Activated CD4-positive, CD25-positive, alpha-beta regulatory T cell treated with anti-CD3 and anti-CD28 coated beads, Interleukin-2, amount 50 U/mL, for 72 hours (primary cell): ENCODE measurements around the gene S100A16.
"Not testable (repeated sequence)": the region's sequence is repeated elsewhere in the genome, so short reads cannot be mapped to it uniquely, and the experiment has no call there.

Experiments
- DNase-seq: peaks from one replicate; pipeline ENCODE4 v3.0.0; 2021

S100A16 gene

DNA sequence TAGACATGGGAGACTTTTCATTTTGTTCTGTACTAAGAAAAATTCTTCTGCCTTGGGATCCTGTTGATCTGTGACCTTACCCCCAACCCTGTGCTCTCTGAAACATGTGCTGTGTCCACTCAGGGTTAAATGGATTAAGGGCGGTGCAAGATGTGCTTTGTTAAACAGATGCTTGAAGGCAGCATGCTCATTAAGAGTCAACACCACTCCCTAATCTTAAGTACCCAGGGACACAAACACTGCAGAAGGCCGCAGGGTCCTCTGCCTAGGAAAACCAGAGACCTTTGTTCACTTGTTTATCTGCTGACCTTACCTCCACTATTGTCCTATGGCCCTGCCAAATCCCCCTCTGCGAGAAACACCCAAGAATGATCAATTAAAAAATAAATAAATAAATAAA, 29.4 kb downstream of the S100A16 start:
- DNase-seq: not testable (repeated sequence)

DNA sequence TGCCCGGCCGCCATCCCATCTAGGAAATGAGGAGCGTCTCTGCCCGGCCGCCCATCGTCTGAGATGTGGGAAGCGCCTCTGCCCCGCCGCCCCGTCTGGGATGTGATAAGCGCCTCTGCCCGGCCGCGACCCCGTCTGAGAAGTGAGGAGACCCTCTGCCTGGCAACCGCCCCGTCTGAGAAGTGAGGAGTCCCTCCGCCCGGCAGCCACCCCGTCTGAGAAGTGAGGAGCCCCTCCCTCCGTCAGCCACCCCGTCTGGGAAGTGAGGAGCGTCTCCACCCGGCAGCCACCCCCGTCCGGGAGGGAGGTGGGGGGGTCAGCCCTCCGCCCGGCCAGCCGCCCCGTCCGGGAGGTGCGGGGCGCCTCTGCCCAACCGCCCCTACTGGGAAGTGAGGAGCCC, 30.1 kb downstream of the S100A16 start:
- DNase-seq: not testable (repeated sequence)

GRCh38 chr1:153578936-153579335, 34.0 kb downstream of the S100A16 start:
- no peak for DNase-seq

DNA sequence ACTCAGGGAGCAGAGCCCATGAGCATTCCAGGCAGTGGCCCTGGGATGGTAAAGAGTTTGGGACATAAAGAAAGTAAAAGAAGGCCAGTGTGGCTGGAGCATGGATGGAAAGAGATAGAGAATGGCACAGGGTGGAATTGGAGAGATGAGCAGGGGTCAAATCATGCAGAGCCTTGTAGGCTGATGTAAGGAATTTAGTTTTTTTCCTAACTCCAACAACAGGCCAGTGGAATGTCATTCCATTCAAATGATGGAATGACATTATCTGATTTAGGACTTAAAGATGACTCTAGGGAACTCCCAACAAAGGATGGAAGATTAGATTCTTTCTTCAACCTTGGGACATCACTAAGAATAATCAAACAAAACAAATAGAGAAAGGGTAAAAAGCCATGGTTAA, 34.4 kb downstream of the S100A16 start:
- DNase-seq: no peak

GRCh38 chr1:153577624-153578051, 35.3 kb downstream of the S100A16 start:
- DNase-seq: no peak

GRCh38 chr1:153577138-153577537, 35.8 kb downstream of the S100A16 start:
- DNase-seq: no peak

GRCh38 chr1:153575497-153575896, 37.4 kb downstream of the S100A16 start:
- not testable (repeated sequence) for DNase-seq

GRCh38 chr1:153575081-153575491, 37.9 kb downstream of the S100A16 start:
- DNase-seq: not testable (repeated sequence)

GRCh38 chr1:153573351-153573750, 39.6 kb downstream of the S100A16 start:
- DNase-seq: no peak

DNA sequence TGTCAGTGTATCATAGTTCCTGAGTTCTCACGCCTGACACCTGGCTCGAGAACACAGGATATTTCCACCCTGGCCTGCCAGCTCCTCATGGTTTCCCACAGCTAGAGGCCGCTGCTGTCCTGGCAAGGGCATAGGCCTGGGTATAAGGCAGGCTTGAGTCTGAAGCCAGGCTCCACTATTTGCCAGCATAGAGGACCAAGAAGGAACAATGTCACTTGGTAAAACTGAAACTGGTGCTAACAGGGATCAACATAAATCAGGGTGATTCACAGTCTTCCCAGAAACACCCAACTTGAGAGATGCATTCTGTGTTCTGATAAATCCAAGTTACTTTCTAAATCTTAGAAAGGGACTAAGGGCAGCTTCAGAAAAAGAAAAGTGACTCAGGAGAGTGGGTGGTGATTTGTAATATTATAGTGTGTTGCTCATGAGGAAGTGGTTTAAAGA, 40.3 kb downstream of the S100A16 start:
- no peak for DNase-seq

DNA sequence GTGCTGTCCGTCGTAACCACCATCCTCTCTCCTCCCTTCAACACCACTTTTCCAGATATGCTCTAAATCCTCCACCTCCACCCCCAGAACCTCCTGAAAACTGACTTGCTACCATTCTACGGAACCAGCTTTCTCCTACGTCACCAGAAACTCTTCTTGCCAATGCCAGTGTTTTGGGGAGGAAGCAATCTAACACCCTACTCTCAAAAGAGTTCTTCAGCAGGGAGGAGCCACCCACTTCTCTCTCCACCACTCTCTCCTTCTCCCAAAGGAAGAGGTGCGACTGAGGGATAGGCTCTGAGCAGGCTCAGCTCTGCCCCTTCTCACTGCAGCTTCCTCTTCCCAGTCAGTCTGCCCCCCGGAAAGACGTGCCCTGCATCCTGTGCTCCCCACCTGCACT, 41.2 kb downstream of the S100A16 start:
- DNase-seq: no peak

DNA sequence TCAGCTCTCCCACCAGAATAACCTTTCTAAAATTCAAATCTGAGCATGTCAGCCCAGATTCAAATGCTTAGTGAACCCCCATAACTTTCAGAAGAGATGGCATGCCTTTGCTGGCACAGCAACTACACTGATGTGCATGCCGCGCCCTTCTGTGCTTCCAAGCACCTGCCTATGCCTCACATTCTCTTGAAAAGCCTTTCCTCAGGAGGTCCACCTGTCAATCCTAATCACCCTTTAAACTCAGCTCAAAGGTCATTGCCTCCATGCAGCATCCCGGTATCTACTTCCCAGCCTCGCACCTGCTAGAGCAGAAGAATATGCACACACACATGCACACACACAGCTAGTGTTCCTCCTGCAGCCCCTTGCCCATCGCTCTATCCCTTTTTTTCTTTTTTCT, 42.1 kb downstream of the S100A16 start:
- no peak for DNase-seq

- DNase-seq: no peak
Observed at GRCh38 chr1:153569465-153569864, 43.5 kb downstream of the S100A16 start.

GRCh38 chr1:153568367-153569099, 44.4 kb downstream of the S100A16 start:
- peak; percentile 84 for DNase-seq

DNA sequence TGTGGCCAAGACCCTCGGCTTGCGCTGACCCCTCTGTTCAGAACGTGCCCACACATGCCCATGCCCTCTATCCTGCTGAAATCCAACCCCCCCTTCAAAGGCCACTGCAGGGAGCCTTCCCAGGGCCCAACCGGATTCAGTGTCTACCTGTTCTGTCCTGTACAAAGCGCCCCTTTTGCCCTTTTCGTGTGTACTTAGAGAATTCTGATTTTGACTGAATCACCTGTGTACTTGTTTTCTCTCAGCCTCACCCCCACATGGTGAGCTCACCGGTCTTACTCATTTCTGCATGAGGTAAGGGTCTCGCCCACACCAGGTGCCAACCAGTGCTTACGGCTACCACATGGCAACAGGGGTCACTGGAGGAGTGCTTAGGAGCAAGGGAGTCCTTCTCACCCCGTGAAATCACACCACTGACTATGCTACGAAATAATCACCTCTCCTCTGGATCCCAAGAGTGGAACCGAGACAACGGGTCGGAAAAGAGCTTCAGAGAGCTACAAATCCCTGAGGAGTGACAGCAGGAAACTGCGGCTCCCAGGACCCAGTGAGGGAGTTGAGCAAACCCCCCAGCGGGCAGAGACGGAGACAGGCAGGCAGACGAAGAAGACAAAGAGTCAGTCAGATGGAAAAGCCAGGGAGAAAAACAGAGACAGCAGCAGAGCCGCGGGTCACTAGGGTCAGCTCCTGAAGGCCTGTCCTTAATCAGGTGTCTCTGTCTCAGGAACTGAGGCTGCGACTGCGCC, 45.1 kb downstream of the S100A16 start:
- DNase-seq: peak; percentile 52

GRCh38 chr1:153566414-153567371, 46.2 kb downstream of the S100A16 start:
- peak; percentile 81 for DNase-seq

- peak; percentile 60 for DNase-seq
Observed at GRCh38 chr1:153565529-153566374, 47.2 kb downstream of the S100A16 start, which contains the start of gene S100A2. TSS of gene S100A2 (minus strand) at chr1:153565844. CDS start at chr1:153563877, 1,967 bp downstream.

DNA sequence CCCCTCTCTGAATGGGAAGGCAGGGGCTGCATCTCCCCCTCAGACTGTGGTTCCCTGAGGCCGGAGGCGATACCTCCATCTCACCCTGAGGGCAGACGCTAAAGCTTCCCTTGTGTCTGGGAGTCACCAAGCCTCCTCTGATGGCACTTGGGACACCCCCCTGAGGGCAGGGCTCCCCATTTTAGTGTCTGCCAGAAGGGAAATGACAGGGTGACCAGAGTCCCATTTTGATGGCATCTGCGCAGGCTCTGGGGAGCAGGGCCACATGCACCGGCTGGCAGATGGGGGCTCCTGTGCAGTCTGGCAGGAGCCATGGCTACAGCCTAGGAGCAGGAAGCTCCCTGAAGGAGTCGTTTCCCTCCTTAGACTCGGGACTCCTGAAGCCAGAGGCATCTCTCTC, 48.9 kb downstream of the S100A16 start:
- no peak for DNase-seq

- DNase-seq: no peak
Observed at GRCh38 chr1:153563483-153563901, 49.4 kb downstream of the S100A16 start.

DNA sequence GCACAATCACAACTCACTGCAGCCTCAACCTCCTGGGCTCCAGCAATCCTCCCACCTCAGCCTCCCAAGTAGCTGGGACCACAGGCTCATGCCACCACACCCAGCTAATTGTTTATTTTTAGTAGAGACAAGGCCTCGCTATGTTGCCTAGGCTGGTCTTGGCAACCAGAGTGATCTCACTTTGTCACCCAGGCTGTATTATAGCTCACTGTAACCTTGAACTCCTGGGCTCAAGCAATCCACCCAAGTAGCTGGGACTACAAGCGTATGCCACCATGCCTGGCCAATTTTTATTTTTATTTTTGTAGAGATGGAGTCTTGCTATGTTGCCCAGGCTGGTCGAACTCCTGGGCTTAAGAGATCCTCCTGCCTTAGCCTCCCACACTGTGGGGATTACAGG, 50.9 kb downstream of the S100A16 start:
- DNase-seq: not testable (repeated sequence)

DNA sequence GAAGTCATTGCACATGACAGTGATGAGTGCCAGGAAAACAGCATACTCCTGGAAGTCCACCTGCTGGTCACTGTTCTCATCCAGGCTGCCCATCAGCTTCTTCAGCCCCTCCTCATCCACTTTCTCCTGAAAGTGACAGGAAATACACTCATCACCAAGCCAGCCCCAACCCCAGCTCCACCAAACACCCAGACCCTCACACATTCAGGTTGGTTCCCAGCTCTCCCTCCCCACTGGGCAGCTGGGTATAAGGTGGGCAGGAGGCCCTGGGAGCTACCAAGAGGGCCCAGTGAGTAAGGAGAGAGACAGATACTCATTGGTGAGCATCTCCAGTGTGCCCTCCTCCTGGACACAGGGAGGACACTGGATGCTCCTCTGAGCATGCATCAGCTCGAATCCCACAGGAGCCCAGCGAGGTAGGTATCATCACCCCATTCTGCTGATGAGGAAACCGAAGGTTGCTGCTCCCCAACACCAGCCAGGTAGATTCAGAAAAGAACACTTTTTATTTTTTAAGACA, 51.4 kb downstream of the S100A16 start:
- no peak for DNase-seq
